GM12872 (cell line): ENCODE measurements around the gene H1-8.

ENCODE experiments used
- CTCF ChIP-seq: IDR thresholded peaks from 3 replicates; pipeline ENCODE4 v1.5.1; 2011; ENCODE audit warnings: low read depth, mild to moderate bottlenecking, low read length, moderate library complexity; ENCODE audit not compliant: insufficient read depth

The H1-8 gene

GRCh38 chr3:129514563-129514962 lies 28.4 kb upstream of the H1-8 start:
- no peak for TF ChIP-seq CTCF

- no peak for TF ChIP-seq CTCF
These were observed 25.5 kb upstream of the H1-8 start for GRCh38 chr3:129517516-129517915.

- no peak for TF ChIP-seq CTCF
These were observed 24.9 kb upstream of the H1-8 start for GRCh38 chr3:129518038-129518561.

GRCh38 chr3:129518581-129518980 lies 24.4 kb upstream of the H1-8 start:
- TF ChIP-seq CTCF: no peak

- TF ChIP-seq CTCF: no peak
These were observed 23.5 kb upstream of the H1-8 start for GRCh38 chr3:129519449-129519848.

GRCh38 chr3:129519896-129520715 lies 22.9 kb upstream of the H1-8 start:
- TF ChIP-seq CTCF: no peak

GRCh38 chr3:129520960-129521359 lies 22.0 kb upstream of the H1-8 start:
- TF ChIP-seq CTCF: no peak
